HepG2 (cell line): ENCODE data around the gene GDF2. TPM values are rescaled to one million over a fixed set of nuclear protein-coding genes. Genes with fewer than 3 reads are reported as not detected.

Experiments used
- ATAC-seq: fragments of 200-7000 bp; cut with Tn5 transposase; 3 replicates; pipeline ENCODE4 v1.9.1; 2020; ENCODE audit warnings: mild to moderate bottlenecking, moderate library complexity
- BruUV-seq: library from RNA; stranded (reverse); fragments of 400-500 nt; replicated peaks from 2 replicates; lab custom pipeline; 2021; lab: Mats Ljungman, UMichigan
- CTCF ChIA-PET: fragments of 300-600 bp; formaldehyde crosslinking; extraction: SDS; loops from one replicate; lab custom pipeline; 2021; ENCODE audit warnings: low total read pairs, inconsistent platforms, low intra/inter-chr PET ratio; lab: Yijun Ruan, JAX
- POLR2A ChIA-PET: fragments of 350-600 bp; sonication (Branson Sonifier 250); formaldehyde crosslinking; loops from one replicate; lab custom pipeline; 2020; ENCODE audit warnings: antibody characterized with exemption, inconsistent platforms; lab: Yijun Ruan, JAX
- DNase-seq: peaks from one replicate; pipeline ENCODE4 v3.0.0-alpha.2; 2015; ENCODE audit warnings: low spot score
- FAIRE-seq: peaks from 3 replicates; lab custom pipeline; 2011; peaks lifted over from hg19 to GRCh38; lab: Jason Lieb, UNC
- H2AFZ ChIP-seq: one replicate; pipeline ENCODE4 v1.6.1; 2011; ENCODE audit warnings: low read length, inconsistent platforms
- H3K27ac ChIP-seq: fragments of 300-600 bp; 3 replicates; pipeline ENCODE4 v1.8.0; 2011; ENCODE audit warnings: mixed run types, mild to moderate bottlenecking, mixed read lengths, low read length, inconsistent platforms; ENCODE audit not compliant: insufficient read depth; ENCODE audit errors: extremely low read length
- H3K27me3 ChIP-seq, 2 experiments: fragments of 200-600 bp in 1 of 2; 2 replicates in 1 of 2; 3 replicates in 1 of 2; pipeline versions ENCODE4 v1.6.0 to v1.8.0; 2011; ENCODE audit warnings: low read length in 2 of 2, mild to moderate bottlenecking in 2 of 2, moderate library complexity in 2 of 2, inconsistent platforms in 1 of 2; ENCODE audit not compliant: insufficient read depth in 2 of 2, control insufficient read depth in 1 of 2
- H3K36me3 ChIP-seq, 2 experiments: fragments of 200-600 bp in 1 of 2; replicated peaks in 1 of 2; 2 replicates in 1 of 2; 3 replicates in 1 of 2; pipeline versions ENCODE4 v1.5.1 to v1.8.0; 2011; ENCODE audit warnings: low read length in 2 of 2, inconsistent platforms in 1 of 2; ENCODE audit not compliant: insufficient read depth in 2 of 2, control insufficient read depth in 1 of 2
- H3K4me1 ChIP-seq: 2 replicates; pipeline ENCODE4 v1.5.1; 2012; ENCODE audit warnings: low read length, inconsistent platforms; ENCODE audit not compliant: insufficient read depth
- H3K4me2 ChIP-seq: 2 replicates; pipeline ENCODE4 v1.6.0; 2011; ENCODE audit warnings: low read depth, low read length, inconsistent platforms
- H3K4me3 ChIP-seq, 3 experiments: fragments of 200-600 bp in 1 of 3; sonication (generic), shearing (Covaris generic) in 1 of 3; replicated peaks in 1 of 3; 2 replicates each; pipeline ENCODE4 v1.5.1; 2011 to 2016; ENCODE audit warnings: low read length in 3 of 3, inconsistent platforms in 2 of 3, low read depth in 2 of 3, mild to moderate bottlenecking in 2 of 3, control low read depth in 1 of 3, mixed read lengths in 1 of 3; ENCODE audit not compliant: insufficient read depth in 1 of 3
- H3K79me2 ChIP-seq: one replicate; pipeline ENCODE4 v1.6.1; 2011; ENCODE audit warnings: low read length, inconsistent platforms; ENCODE audit not compliant: insufficient read depth
- H3K9ac ChIP-seq: 2 replicates; pipeline ENCODE4 v1.6.0; 2011; ENCODE audit warnings: mild to moderate bottlenecking, low read depth, low read length, inconsistent platforms; ENCODE audit not compliant: insufficient read depth
- H3K9me3 ChIP-seq: 2 replicates; pipeline ENCODE4 v1.5.1; 2012; ENCODE audit warnings: mild to moderate bottlenecking, low read length
- H4K20me1 ChIP-seq: 2 replicates; pipeline ENCODE4 v1.6.0; 2011; ENCODE audit warnings: inconsistent platforms, mild to moderate bottlenecking, low read length, moderate library complexity; ENCODE audit not compliant: insufficient read depth
- E2F5 ChIP-seq: sonication (generic); formaldehyde crosslinking; conservative IDR thresholded peaks from 2 replicates; pipeline ENCODE4 v1.4.0; 2020; ENCODE audit warnings: missing genetic modification reagents
- FOXO1 ChIP-seq: sonication (generic); formaldehyde crosslinking; IDR thresholded peaks from 2 replicates; pipeline ENCODE4 v1.4.0; 2020; ENCODE audit warnings: missing genetic modification reagents
- HOXD1 ChIP-seq: sonication (generic); formaldehyde crosslinking; IDR thresholded peaks from 2 replicates; pipeline ENCODE4 v1.5.0; 2020; ENCODE audit warnings: missing genetic modification reagents
- MLLT10 ChIP-seq: sonication (generic); formaldehyde crosslinking; IDR thresholded peaks from 2 replicates; pipeline ENCODE4 v1.4.0; 2020; ENCODE audit warnings: missing genetic modification reagents
- PBX2 ChIP-seq: IDR thresholded peaks from 2 replicates; pipeline ENCODE4 v1.6.1; 2016; ENCODE audit warnings: control low read depth
- TBL1XR1 ChIP-seq: fragments of 150-350 bp; IDR thresholded peaks from 2 replicates; pipeline ENCODE4 v1.6.1; 2014; ENCODE audit warnings: borderline replicate concordance, low read length; ENCODE audit not compliant: partially characterized antibody
- ZBTB21 ChIP-seq: sonication (generic); formaldehyde crosslinking; IDR thresholded peaks from 2 replicates; pipeline ENCODE4 v1.4.0; 2020; ENCODE audit warnings: missing genetic modification reagents
- ZNF350 ChIP-seq: sonication (generic); formaldehyde crosslinking; IDR thresholded peaks from 2 replicates; pipeline ENCODE4 v1.4.0; 2020; ENCODE audit warnings: mild to moderate bottlenecking, low read depth, missing genetic modification reagents, borderline replicate concordance
- ZNF512 ChIP-seq: sonication (generic); formaldehyde crosslinking; IDR thresholded peaks from 2 replicates; pipeline ENCODE4 v1.4.0; 2020; ENCODE audit warnings: mild to moderate bottlenecking, missing genetic modification reagents
- ZNF556 ChIP-seq: sonication (generic); formaldehyde crosslinking; IDR thresholded peaks from 2 replicates; pipeline ENCODE4 v1.4.0; 2020; ENCODE audit warnings: mild to moderate bottlenecking, missing genetic modification reagents, borderline replicate concordance
- ZNF564 ChIP-seq: sonication (generic); formaldehyde crosslinking; IDR thresholded peaks from 2 replicates; pipeline ENCODE4 v1.8.1; 2023; ENCODE audit warnings: mild to moderate bottlenecking, missing genetic modification reagents
- ZNF761 ChIP-seq: sonication (generic); formaldehyde crosslinking; conservative IDR thresholded peaks from 2 replicates; pipeline ENCODE4 v1.4.0; 2020; ENCODE audit warnings: mild to moderate bottlenecking, missing genetic modification reagents
- ZNF782 ChIP-seq: sonication (generic); formaldehyde crosslinking; IDR thresholded peaks from 2 replicates; pipeline ENCODE4 v1.4.0; 2020; ENCODE audit warnings: missing genetic modification reagents, mild to moderate bottlenecking, borderline replicate concordance
- ZSCAN25 ChIP-seq: sonication (generic); formaldehyde crosslinking; IDR thresholded peaks from 2 replicates; pipeline ENCODE4 v1.8.0; 2022; ENCODE audit warnings: mild to moderate bottlenecking, missing genetic modification reagents
- WGBS: methylation state at CpG from one replicate; pipeline ENCODE4 v1.1.6; 2017; ENCODE audit warnings: low lambda C conversion rate; 5-methylcytosine and 5-hydroxymethylcytosine counted together
- in situ Hi-C: cut with HindIII; loops from 2 replicates; pipeline ENCODE4 v1.10.0; 2017; ENCODE audit warnings: low pct_unique_long_range_greater_than_20kb; ENCODE audit not compliant: extremely low pct_ligation_motif_present
- intact Hi-C: fragments of 100-400 bp; cut with micrococcal nuclease; formaldehyde crosslinking; loops from one replicate; pipeline ENCODE4 v1.10.0; 2022; ENCODE audit not compliant: unreplicated experiment
- polyA plus RNA-seq, 8 experiments: library from polyadenylated mRNA; depleted of rRNA in 3 of 8; stranded (reverse) in 7 of 8; unstranded in 1 of 8; fragments of >200 nt; fragmentation: Illumina TruSeq in 4 of 8; extraction: Trizol in 4 of 8; gene quantifications; 2 replicates each; pipeline versions ENCODE4 v1.2.1 to v1.2.3, GENCODE V29; 2011 to 2016; ENCODE audit warnings: low read depth in 4 of 8, missing spikeins in 1 of 8, mixed read lengths in 1 of 8; ENCODE audit not compliant: insufficient read depth in 1 of 8
- total RNA-seq, 5 experiments: library from RNA; depleted of rRNA; stranded (reverse); fragments of >200 nt; fragmentation: Illumina TruSeq; extraction: Trizol; gene quantifications; 2 replicates each; pipeline ENCODE4 v1.2.3, GENCODE V29; 2016; ENCODE audit warnings: low read depth in 1 of 5

Gene GDF2
- total and polyA plus RNA-seq, 2 of the 13 experiments (the other 11 are each of a cell fraction or from before 2014, with no cell fraction given) = not detected

- no peak for TF ChIP-seq ZNF761 (CRISPR knock-in tag)
- TF ChIP-seq PBX2 = no peak
- TF ChIP-seq ZNF782 = no peak
- TF ChIP-seq HOXD1 (CRISPR knock-in tag) = no peak
- TF ChIP-seq ZSCAN25 = no peak
- no peak for TF ChIP-seq ZNF556
- TF ChIP-seq ZNF350 (CRISPR knock-in tag) = no peak
- no peak for TF ChIP-seq ZNF512 (CRISPR knock-in tag)
- TF ChIP-seq ZNF564 (CRISPR knock-in tag) = no peak
- no peak for TF ChIP-seq E2F5 (CRISPR knock-in tag)
- TF ChIP-seq MLLT10 (CRISPR knock-in tag) = no peak
- no peak for TF ChIP-seq ZBTB21
- TF ChIP-seq TBL1XR1 = no peak
- no peak for TF ChIP-seq FOXO1 (CRISPR knock-in tag)
- no peaks in the 10 kb centered on the region for H3K79me2 ChIP-seq
- ChIA-PET POLR2A (no interaction called here), CTCF (no interaction called here)
- H3K9ac ChIP-seq = no peak overlapping the region
- H3K9me3 ChIP-seq = no peaks in the 10 kb centered on the region
- in situ Hi-C loops = no loop called here
- H3K27me3 ChIP-seq = peaks cover 2 to 12% of the 10 kb centered on the region in 2 experiments; a peak in 3 of 5 replicates
- no peaks in the 10 kb centered on the region for H4K20me1 ChIP-seq
- intact Hi-C loops = no loop called here
- no peaks in the 10 kb centered on the region for H3K36me3 ChIP-seq
- H3K27ac ChIP-seq = no peak overlapping the region
- WGBS = 4% methylated on average over 6 of the region's 9 CpGs
- no peak for ATAC-seq
- no peak overlapping the region for H3K4me2 ChIP-seq
- no TSS peak for BruUV-seq
- H3K4me1 ChIP-seq = no peaks in the 10 kb centered on the region
- H3K4me3 ChIP-seq = no peak overlapping the region
- FAIRE-seq = no peak
- DNase-seq = no peak
- no peak overlapping the region for H2AFZ ChIP-seq
These were observed 33.2 kb upstream of the GDF2 start for GRCh38 chr10:47288916-47289495.
